GM12801 (cell line): ENCODE measurements around the gene ZMIZ1.

ENCODE experiments used
- CTCF ChIP-seq: IDR thresholded peaks from one replicate; pipeline ENCODE4 v1.5.1; 2011; ENCODE audit warnings: control low read depth; ENCODE audit not compliant: insufficient read length; ENCODE audit errors: extremely low read depth

The ZMIZ1 gene

GRCh38 chr10:79360499-79361342, 292.0 kb downstream of the ZMIZ1 start:
- TF ChIP-seq CTCF, result no peak

- TF ChIP-seq CTCF, result no peak
Observed at GRCh38 chr10:79361726-79362397, 293.1 kb downstream of the ZMIZ1 start.
